ENCODE data around the gene FYCO1. TPM values are rescaled to one million over a fixed set of nuclear protein-coding genes. Genes with fewer than 3 reads are reported as not detected.

Gene FYCO1
- total RNA-seq, 1 experiment from 2014 or later, result 15.4 TPM

DNA sequence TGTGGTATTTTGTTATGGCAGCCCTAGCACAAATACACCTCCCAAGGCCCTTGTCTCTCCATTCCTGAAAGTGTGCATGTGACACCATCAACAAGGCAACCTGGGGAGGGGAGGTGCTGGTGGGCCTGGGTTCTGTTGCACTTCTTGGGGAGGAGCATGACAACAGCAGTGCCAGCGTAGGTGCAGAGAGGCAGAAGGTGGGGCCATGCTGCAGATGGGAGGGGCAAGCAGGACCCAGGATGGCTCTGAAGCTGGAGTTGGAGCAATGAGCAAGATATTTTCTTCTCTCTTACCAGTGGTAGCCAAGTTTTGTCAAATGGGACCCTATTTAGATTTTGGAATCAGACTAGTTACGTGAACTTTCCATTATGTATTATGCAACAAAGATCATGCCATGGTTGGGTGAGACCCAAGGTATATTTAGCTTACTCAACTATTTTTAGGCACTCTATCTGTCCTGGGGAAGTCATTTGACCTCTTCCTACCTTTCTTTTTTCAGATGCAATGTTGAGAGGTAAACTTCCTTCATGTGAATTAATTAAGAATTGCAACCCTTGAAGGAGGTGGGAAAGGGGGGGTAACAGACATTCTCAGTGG lies 3.4 kb downstream of the FYCO1 start:
- H3K79me2 ChIP-seq (ENCODE audit: low read length), result peaks cover 65% of the 10 kb centered on the region
- no peak for TF ChIP-seq EZH2phosphoT487 (IDR thresholded peaks at IDR 0.05; ENCODE audit: borderline replicate concordance, low read length)
- no peak for TF ChIP-seq EZH2 (IDR thresholded peaks at IDR 0.05; ENCODE audit: low read length, unreplicated experiment)
- TF ChIP-seq, protein P1, sequence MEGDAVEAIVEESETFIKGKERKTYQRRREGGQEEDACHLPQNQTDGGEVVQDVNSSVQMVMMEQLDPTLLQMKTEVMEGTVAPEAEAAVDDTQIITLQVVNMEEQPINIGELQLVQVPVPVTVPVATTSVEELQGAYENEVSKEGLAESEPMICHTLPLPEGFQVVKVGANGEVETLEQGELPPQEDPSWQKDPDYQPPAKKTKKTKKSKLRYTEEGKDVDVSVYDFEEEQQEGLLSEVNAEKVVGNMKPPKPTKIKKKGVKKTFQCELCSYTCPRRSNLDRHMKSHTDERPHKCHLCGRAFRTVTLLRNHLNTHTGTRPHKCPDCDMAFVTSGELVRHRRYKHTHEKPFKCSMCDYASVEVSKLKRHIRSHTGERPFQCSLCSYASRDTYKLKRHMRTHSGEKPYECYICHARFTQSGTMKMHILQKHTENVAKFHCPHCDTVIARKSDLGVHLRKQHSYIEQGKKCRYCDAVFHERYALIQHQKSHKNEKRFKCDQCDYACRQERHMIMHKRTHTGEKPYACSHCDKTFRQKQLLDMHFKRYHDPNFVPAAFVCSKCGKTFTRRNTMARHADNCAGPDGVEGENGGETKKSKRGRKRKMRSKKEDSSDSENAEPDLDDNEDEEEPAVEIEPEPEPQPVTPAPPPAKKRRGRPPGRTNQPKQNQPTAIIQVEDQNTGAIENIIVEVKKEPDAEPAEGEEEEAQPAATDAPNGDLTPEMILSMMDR (conservative IDR thresholded peaks at IDR 0.05; ENCODE audit: low read depth, low read length), result no peak
- ChIA-PET CTCF (no interaction called here), POLR2A (ENCODE audit: unreplicated experiment) (no interaction called here)
- intact Hi-C loops (cut with micrococcal nuclease), result no loop called here
- no peaks in the 10 kb centered on the region for H3K27me3 ChIP-seq (ENCODE audit: low read length)
- no peak overlapping the region for H2AFZ ChIP-seq (ENCODE audit: low read length)
- H3F3A ChIP-seq (ENCODE audit: low read length, unreplicated experiment), result no peaks in the 10 kb centered on the region
- peaks cover 45% of the 10 kb centered on the region for H3K4me1 ChIP-seq (ENCODE audit: insufficient read depth, low read length)
- no peak overlapping the region for H3K9ac ChIP-seq (ENCODE audit: low read length)
- H3K36me3 ChIP-seq (ENCODE audit: low read depth, low read length), result no peaks in the 10 kb centered on the region
- ATAC-seq, result no peak
- no peak overlapping the region for H3K4me3 ChIP-seq (ENCODE audit: low read length)
- no peak for DNase-seq
- H3K9me2 ChIP-seq (replicated peaks; ENCODE audit: low read length), result no peaks in the 10 kb centered on the region
- H3K4me2 ChIP-seq (ENCODE audit: low read length), result no peak overlapping the region
- no peaks in the 10 kb centered on the region for H3K9me3 ChIP-seq (ENCODE audit: low read length)
- no TSS peak for BruUV-seq (replicated peaks)
- H4K20me1 ChIP-seq (ENCODE audit: low read length), result no peaks in the 10 kb centered on the region
- no peak overlapping the region for H3K27ac ChIP-seq (ENCODE audit: low read length)

DNA sequence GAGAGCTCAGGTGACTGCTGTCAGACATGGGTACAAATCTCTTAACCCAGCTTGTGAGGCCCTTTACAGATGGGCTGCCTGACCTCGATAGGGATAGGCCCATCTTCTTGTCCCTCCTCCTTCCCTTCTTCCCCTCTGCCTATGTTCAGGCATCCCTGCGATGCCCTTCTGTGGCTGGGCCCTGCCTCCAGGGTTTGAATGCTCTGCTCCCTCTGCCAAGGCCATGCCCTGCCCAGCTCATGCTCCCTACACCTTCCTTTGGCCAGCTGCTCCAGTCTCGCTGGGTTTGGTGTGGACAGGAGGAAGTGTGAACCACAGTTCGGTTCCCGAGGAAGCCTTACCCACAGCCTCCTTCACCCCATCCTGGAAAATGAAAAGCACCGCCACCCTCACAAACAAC lies 4.3 kb downstream of the FYCO1 start:
- Histone ChIP-seq H3K9ac (ENCODE audit: low read length) (no peak overlapping the region), H3K9me2 (replicated peaks; ENCODE audit: low read length) (no peaks in the 10 kb centered on the region), H3K27ac (ENCODE audit: low read length) (no peak overlapping the region), H3K36me3 (ENCODE audit: low read depth, low read length) (no peaks in the 10 kb centered on the region), H4K20me1 (ENCODE audit: low read length) (no peaks in the 10 kb centered on the region), H3K4me1 (ENCODE audit: insufficient read depth, low read length) (peaks cover 53% of the 10 kb centered on the region), H2AFZ (ENCODE audit: low read length) (no peak overlapping the region), H3F3A (ENCODE audit: low read length, unreplicated experiment) (no peaks in the 10 kb centered on the region), H3K27me3 (ENCODE audit: low read length) (no peaks in the 10 kb centered on the region), H3K9me3 (ENCODE audit: low read length) (no peaks in the 10 kb centered on the region), H3K4me3 (ENCODE audit: low read length) (no peak overlapping the region), H3K4me2 (ENCODE audit: low read length) (no peak overlapping the region), H3K79me2 (ENCODE audit: low read length) (peaks cover 72% of the 10 kb centered on the region)
- no peak for DNase-seq
- ChIA-PET CTCF (no interaction called here), POLR2A (ENCODE audit: unreplicated experiment) (no interaction called here)
- no TSS peak for BruUV-seq (replicated peaks)
- intact Hi-C loops (cut with micrococcal nuclease), result no loop called here
- ATAC-seq, result no peak
- TF ChIP-seq EZH2phosphoT487 (IDR thresholded peaks at IDR 0.05; ENCODE audit: borderline replicate concordance, low read length), result no peak

DNA sequence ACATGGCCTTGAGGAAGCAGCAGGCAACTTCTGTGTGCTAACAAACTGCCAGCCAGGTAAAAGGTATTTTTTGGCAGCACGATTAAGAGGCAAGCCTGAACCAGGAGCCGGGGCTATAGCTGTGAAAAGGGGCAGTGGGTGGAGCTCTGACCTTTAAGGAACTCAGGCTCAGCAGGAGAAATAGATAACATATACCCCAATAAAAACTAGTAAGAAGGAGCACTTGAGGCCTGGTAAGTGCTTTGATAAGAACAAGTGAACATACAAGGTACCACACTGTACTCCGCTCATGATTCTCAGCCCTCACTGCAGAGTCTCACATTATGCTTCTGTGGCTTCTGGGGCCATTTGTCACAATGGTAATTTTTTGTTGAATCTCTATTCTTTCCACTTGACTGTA lies 5.4 kb downstream of the FYCO1 start:
- Histone ChIP-seq H3K36me3 (ENCODE audit: low read depth, low read length) (no peaks in the 10 kb centered on the region), H3K4me2 (ENCODE audit: low read length) (no peak overlapping the region), H3K27ac (ENCODE audit: low read length) (no peak overlapping the region), H3K9me3 (ENCODE audit: low read length) (no peaks in the 10 kb centered on the region), H3K9me2 (replicated peaks; ENCODE audit: low read length) (no peaks in the 10 kb centered on the region), H3K9ac (ENCODE audit: low read length) (no peak overlapping the region), H4K20me1 (ENCODE audit: low read length) (no peaks in the 10 kb centered on the region), H3K27me3 (ENCODE audit: low read length) (no peaks in the 10 kb centered on the region), H3K4me3 (ENCODE audit: low read length) (no peak overlapping the region), H3K4me1 (ENCODE audit: insufficient read depth, low read length) (peaks cover 59% of the 10 kb centered on the region), H3F3A (ENCODE audit: low read length, unreplicated experiment) (no peaks in the 10 kb centered on the region), H3K79me2 (ENCODE audit: low read length) (peaks cover 78% of the 10 kb centered on the region), H2AFZ (ENCODE audit: low read length) (no peak overlapping the region)
- no peak for ATAC-seq
- no peak for DNase-seq
- BruUV-seq (replicated peaks), result no TSS peak
- intact Hi-C loops (cut with micrococcal nuclease), result no loop called here
- ChIA-PET CTCF (no interaction called here), POLR2A (ENCODE audit: unreplicated experiment) (no interaction called here)
- TF ChIP-seq EZH2phosphoT487 (IDR thresholded peaks at IDR 0.05; ENCODE audit: borderline replicate concordance, low read length) (no peak), EZH2 (IDR thresholded peaks at IDR 0.05; ENCODE audit: low read length, unreplicated experiment) (no peak)
- TF ChIP-seq, protein P1 (conservative IDR thresholded peaks at IDR 0.05; ENCODE audit: low read depth, low read length), result no peak

Measured in PC-3 (cell line).